ENCODE results near the gene CCNY. TPM values are rescaled to one million over a fixed set of nuclear protein-coding genes. Genes with fewer than 3 reads are reported as not detected.

CCNY gene
- total RNA-seq, 8 experiments from 2014 or later, result 24.8 to 57.1 (median 32.4) TPM

DNA sequence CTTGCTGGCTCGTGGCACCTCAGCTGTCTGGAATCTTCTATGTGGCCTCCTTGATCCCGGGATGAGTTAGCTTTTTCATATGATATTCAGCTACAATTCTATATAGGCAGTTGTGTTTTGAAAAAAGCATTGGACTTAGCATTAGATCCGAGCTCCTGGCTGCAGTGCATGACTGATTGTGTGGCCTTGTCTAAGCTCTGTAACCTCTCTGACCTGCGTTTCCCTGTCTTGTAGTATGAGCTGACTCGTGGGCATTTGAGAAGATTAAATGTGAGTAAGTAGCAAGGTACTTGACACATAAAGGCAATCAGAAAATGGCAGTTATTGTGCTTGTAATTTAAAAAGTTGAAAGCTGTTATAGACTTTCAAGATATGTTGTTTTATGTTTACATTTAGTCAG lies 85.9 kb downstream of the CCNY start:
- in situ Hi-C loops (cut with MboI; ENCODE audit: low pct_unique_long_range_greater_than_20kb in 2 of 9, low sequenced_read_pairs in 9 of 9, unreplicated experiment in 9 of 9), result no loop called here
- no peak overlapping the region for H3K27ac ChIP-seq
- H3K4me3 ChIP-seq, result no peak overlapping the region
- H3K4me1 ChIP-seq (replicated peaks in 1 of 2), result peaks cover 52 to 59% of the 10 kb centered on the region in 2 donors
- 17 to 61% (median 38%) methylated on average over 3 to 5 of the region's 5 CpGs for WGBS, 10 experiments
- peak in 5 of 8 experiments; percentile 36 to 86 (median 81) for ATAC-seq (replicated peaks in 6 of 8)

DNA sequence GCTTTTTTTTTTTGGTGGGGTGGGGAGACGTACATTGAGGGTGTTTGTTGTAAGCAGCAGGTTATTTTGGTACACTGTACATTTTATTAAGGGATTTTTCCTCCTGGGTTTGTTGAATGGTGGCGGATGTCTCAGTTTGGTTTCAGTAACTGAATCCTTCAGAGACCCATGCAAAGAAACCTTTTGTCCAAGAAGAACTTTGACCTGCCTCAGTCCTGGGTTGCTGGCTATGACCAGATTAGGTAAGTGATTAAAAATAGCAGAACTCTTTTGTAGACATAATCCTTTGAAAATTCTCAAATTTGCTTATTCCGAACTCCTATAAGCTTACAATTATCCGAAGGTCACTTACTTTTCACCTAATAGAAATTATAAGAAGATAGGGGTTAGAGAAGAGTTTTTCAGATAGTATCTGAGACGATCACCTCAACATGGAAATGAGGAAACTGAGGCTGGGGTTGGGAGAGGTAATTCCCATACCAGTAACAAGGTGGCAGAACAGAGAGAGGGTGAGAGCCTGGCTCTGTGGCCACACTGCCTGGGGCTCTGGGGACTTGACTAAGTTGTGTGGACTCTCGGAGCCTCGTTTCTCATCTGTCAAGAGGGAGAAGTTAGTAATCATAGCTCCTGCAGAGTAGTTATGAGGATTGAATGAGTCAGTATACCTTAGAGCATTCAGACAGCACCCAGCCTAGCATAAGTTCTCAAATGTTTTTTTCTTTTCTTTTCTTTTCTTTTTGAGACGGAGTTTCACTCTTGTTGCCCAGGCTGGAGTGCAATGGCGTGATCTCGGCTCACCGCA lies 87.4 kb downstream of the CCNY start:
- WGBS, 10 experiments, result 80 to 100% (median 97%) methylated on average over 1 to 7 of the region's 11 CpGs; no CpG with 5 or more reads in 1 of the 10 experiments
- peaks cover 63 to 65% of the 10 kb centered on the region in 2 donors for H3K4me1 ChIP-seq (replicated peaks in 1 of 2)
- H3K4me3 ChIP-seq, result no peak overlapping the region
- no peak for ATAC-seq (replicated peaks in 6 of 8)
- in situ Hi-C loops (cut with MboI; ENCODE audit: low pct_unique_long_range_greater_than_20kb in 2 of 9, low sequenced_read_pairs in 9 of 9, unreplicated experiment in 9 of 9), result no loop called here
- H3K27ac ChIP-seq, result no peak overlapping the region

DNA sequence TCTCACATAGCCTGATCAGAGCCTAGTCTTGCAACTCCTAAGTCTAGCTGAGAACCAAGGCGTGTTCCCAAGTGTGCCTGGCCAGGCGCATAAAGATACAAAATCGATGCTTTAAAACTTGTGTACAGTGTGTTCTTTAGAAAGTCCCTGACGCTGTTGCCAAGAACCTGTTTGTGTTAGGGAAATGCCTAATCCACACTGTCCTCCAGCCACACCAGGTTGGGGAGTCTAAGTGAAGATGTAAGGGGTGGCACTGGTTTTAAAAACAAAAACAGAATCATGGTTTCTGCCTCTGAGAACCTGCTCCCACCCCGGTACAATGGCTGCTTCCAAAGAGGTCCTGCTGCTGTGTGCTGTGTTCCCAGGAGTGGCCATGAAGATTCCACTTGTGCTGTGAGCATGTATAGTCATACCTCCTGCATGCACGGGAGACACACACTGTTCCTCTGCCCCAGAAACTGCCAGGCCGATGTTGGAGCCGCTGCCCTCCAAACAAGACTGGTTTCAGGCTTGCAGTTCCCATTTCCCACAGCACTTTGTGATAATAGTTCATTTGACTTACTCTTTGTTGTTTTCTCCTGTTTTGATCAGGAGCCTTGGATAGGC lies 88.5 kb downstream of the CCNY start:
- peaks cover 63 to 65% of the 10 kb centered on the region in 2 donors for H3K4me1 ChIP-seq (replicated peaks in 1 of 2)
- H3K4me3 ChIP-seq, result no peak overlapping the region
- in situ Hi-C loops (cut with MboI; ENCODE audit: low pct_unique_long_range_greater_than_20kb in 2 of 9, low sequenced_read_pairs in 9 of 9, unreplicated experiment in 9 of 9), result no loop called here
- ATAC-seq (replicated peaks in 6 of 8), result no peak
- 78 to 100% (median 100%) methylated on average over 1 to 6 of the region's 8 CpGs; no CpG with 5 or more reads in 3 of the 10 experiments for WGBS, 10 experiments
- H3K27ac ChIP-seq, result peak overlapping the region in 1 of 2 donors; percentile 52

DNA sequence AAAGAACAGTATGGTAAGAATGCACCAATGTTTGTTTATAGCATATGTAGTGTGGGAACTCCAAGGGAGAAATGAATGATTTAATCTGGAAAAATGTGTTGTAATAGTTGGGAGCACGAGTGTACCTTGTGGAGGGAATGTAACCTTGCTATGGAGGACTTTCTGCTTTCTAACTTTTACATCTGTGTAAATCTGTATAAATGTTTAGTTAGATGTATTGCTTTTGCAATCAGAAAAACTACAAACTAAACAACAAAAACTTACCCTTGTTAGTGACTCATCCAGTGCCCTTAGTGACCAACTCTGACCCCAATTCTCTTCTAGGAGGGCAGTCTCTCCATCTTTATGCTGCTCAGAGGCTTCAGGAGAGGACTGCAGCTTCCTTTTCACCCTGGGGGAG lies 89.3 kb downstream of the CCNY start:
- Histone ChIP-seq H3K4me3 (no peak overlapping the region), H3K4me1 (replicated peaks in 1 of 2) (peaks cover 63 to 65% of the 10 kb centered on the region in 2 donors), H3K27ac (peak overlapping the region; percentile 60 to 63)
- in situ Hi-C loops (cut with MboI; ENCODE audit: low pct_unique_long_range_greater_than_20kb in 2 of 9, low sequenced_read_pairs in 9 of 9, unreplicated experiment in 9 of 9), result no loop called here
- ATAC-seq (replicated peaks in 6 of 8), result no peak
- WGBS, 10 experiments, result 29 to 100% (median 82%) methylated on average over 1 of the region's 1 CpG; no CpG with 5 or more reads in 2 of the 10 experiments

DNA sequence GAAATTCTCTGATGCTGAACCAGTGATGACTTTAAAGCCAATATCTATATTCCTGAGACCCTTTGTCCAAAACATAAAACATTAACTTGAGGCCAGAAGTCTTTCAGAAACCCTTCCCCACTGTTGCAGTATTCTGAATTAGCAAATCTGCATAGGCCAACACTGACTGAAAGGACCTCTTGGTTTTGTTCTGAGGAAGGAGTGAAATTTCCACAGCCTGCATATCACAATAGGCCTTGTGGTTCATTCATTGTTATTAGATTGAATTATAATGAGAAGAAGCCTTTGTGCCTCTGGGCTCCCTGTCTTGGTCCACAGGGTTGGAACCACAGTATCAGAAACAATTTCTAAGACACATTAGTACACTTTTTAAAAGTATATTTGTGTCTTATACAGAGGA lies 90.3 kb downstream of the CCNY start:
- in situ Hi-C loops (cut with MboI; ENCODE audit: low pct_unique_long_range_greater_than_20kb in 2 of 9, low sequenced_read_pairs in 9 of 9, unreplicated experiment in 9 of 9), result no loop called here
- H3K4me1 ChIP-seq (replicated peaks in 1 of 2), result peaks cover 54 to 57% of the 10 kb centered on the region in 2 donors
- peak overlapping the region; percentile 65 to 76 for H3K27ac ChIP-seq
- no peak overlapping the region for H3K4me3 ChIP-seq
- ATAC-seq (replicated peaks in 6 of 8), result peak in 6 of 8 experiments; percentile 16 to 75 (median 64)

DNA sequence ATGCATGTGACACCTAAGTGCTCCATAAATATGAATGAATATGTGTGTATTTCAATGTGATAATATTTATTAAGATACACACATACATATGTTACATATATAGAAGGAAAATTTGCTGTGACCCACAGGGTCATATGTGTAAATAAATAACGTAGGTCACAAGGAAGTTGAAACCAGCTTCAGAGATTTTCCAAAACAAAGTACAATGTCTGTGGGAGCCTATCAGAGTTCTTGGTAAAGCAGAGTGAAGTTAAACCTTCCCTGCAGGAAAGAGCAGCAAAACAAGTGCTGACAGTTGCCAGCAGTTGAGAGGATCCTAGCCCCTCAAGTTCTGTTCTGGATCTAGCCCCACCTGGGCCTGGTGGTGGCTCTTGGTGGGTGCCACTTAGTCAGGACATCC lies 91.2 kb downstream of the CCNY start:
- peaks cover 45 to 50% of the 10 kb centered on the region in 2 donors for H3K4me1 ChIP-seq (replicated peaks in 1 of 2)
- H3K27ac ChIP-seq, result peak overlapping the region; percentile 65 to 76
- 75 to 100% (median 83%) methylated on average over 1 of the region's 1 CpG; no CpG with 5 or more reads in 5 of the 10 experiments for WGBS, 10 experiments
- H3K4me3 ChIP-seq, result no peak overlapping the region
- ATAC-seq (replicated peaks in 6 of 8), result peak in 1 of 8 experiments; percentile 16
- in situ Hi-C loops (cut with MboI; ENCODE audit: low pct_unique_long_range_greater_than_20kb in 2 of 9, low sequenced_read_pairs in 9 of 9, unreplicated experiment in 9 of 9), result no loop called here

DNA sequence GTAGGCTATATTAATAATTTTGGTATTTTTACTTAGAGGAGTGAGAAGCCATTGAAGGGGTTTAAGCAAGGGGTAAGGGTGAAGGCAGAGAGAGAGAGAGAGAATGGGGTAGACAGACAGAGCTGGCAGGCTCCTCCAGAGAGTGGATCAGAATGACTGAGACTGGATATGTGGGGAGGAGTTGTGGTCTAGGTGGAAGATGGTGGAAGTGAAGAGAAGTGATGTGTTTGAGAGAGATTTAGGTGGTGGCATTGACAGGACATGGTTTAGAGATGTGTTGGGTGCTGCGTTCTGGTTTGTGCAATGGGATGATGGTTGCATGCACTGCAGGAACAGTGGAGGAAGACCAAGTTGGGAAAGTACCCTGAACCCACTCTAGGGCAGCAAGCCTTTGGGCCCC lies 92.2 kb downstream of the CCNY start:
- no peak overlapping the region for H3K4me3 ChIP-seq
- in situ Hi-C loops (cut with MboI; ENCODE audit: low pct_unique_long_range_greater_than_20kb in 2 of 9, low sequenced_read_pairs in 9 of 9, unreplicated experiment in 9 of 9), result no loop called here
- H3K4me1 ChIP-seq (replicated peaks in 1 of 2), result peaks cover 41 to 45% of the 10 kb centered on the region in 2 donors
- WGBS, 10 experiments, result 100% methylated on average over 1 of the region's 1 CpG; no CpG with 5 or more reads in 7 of the 10 experiments
- no peak for ATAC-seq (replicated peaks in 6 of 8)
- H3K27ac ChIP-seq, result no peak overlapping the region

DNA sequence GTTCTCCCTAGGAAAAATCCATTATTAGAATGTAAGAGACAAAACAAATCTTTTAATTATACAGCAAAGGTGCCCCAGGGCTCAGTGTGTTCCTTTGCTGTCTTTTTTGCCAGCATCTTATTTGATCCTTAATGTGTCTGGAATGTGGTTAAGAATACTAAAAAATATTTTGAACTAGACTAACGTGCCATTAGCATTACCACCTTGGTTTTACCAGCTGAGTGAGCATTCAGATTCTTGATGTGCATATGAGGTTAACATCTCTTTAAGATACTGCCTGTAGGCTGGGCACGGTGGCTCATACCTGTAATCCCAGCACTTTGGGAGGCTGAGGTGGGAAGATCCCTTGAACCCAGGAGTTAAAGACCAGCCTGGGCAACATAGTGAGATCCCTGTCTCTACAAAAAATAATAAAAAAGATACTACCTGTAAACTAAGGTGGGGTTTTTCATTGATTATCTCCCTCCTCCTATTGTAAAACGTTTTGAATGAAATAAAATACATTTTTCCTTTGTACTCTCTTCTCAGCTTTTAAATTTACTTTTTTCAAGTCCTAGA lies 96.6 kb downstream of the CCNY start:
- peaks cover 13 to 19% of the 10 kb centered on the region in 2 donors for H3K4me1 ChIP-seq (replicated peaks in 1 of 2)
- H3K27ac ChIP-seq, result no peak overlapping the region
- H3K4me3 ChIP-seq, result no peak overlapping the region
- in situ Hi-C loops (cut with MboI; ENCODE audit: low pct_unique_long_range_greater_than_20kb in 2 of 9, low sequenced_read_pairs in 9 of 9, unreplicated experiment in 9 of 9), result no loop called here
- ATAC-seq (replicated peaks in 6 of 8), result no peak
- 52 to 100% (median 81%) methylated on average over 1 to 3 of the region's 3 CpGs for WGBS, 10 experiments

DNA sequence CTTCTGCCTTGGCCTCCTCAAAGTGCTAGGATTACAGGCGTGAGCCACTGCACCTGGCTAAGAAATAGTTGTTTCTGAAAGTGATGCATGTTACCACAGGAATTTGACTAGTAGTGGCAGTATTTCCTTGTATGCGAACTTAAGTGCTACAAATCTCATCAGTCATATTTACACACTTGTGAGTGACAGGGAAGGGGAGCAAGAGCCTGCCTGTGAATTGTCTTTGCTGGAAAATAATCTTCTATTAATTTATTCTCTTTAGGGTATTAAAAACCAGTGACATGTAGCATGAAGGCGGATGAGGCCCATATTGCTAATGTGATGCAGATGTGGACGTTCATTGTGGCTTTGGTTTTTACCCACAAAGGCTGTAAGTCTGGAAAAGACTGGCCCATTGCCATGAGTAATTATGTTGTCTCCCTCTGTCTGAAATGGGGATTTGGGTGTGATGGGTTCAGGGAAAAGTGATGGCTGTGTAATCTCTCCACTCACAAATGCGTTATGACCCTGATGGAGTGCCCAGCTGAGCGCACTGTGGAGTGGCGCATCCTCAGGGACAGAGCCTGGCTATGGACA lies 97.6 kb downstream of the CCNY start:
- ATAC-seq (replicated peaks in 6 of 8), result peak; percentile 50 to 70 (median 56)
- Histone ChIP-seq H3K27ac (no peak overlapping the region), H3K4me3 (no peak overlapping the region), H3K4me1 (replicated peaks in 1 of 2) (peaks cover 8 to 14% of the 10 kb centered on the region in 2 donors)
- WGBS, 10 experiments, result 40 to 96% (median 85%) methylated on average over 2 to 5 of the region's 7 CpGs
- in situ Hi-C loops (cut with MboI; ENCODE audit: low pct_unique_long_range_greater_than_20kb in 2 of 9, low sequenced_read_pairs in 9 of 9, unreplicated experiment in 9 of 9), result no loop called here

DNA sequence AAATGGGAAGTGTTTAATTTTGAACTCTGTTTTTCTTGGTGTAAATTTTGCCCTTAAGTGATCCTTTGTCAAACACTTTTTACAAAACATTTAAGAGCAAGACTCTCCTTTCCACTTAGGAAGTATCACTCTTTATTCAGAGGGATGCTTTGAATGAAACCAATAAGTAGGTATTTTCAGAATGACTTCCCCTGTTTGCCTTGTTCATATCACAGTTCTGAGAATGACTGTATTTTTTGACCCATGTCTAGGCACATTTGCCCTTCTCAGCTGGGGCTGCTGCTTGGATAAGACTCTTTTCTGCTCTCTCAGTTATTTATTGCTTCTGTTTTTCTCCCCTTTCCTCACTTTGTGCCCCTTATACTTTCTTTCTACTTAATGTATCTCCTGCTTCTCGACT lies 98.2 kb downstream of the CCNY start:
- 71 to 100% (median 100%) methylated on average over 1 of the region's 1 CpG; no CpG with 5 or more reads in 3 of the 10 experiments for WGBS, 10 experiments
- no peak for ATAC-seq (replicated peaks in 6 of 8)
- Histone ChIP-seq H3K4me3 (no peak overlapping the region), H3K4me1 (replicated peaks in 1 of 2) (peaks cover 8 to 14% of the 10 kb centered on the region in 2 donors), H3K27ac (no peak overlapping the region)
- in situ Hi-C loops (cut with MboI; ENCODE audit: low pct_unique_long_range_greater_than_20kb in 2 of 9, low sequenced_read_pairs in 9 of 9, unreplicated experiment in 9 of 9), result no loop called here

DNA sequence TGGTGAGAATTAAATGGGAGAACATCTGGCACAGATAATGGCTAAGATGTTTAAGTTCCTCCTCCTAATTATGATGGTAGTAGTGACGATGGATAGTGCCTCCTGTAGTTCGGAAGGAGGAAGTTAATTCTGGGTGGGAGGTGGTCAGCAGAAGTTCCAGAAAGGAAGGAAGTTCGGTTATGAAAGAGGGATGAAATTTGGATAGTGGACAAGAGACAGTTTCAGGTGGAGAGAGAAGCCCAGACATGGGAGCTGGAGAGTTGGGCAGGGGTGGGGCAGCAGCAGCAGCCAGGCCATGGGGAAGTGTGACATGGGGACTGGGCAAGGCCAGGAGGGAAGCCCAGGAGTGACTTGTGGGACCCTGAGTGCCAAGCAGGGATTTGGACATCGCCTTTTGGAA lies 99.5 kb downstream of the CCNY start:
- Histone ChIP-seq H3K27ac (no peak overlapping the region), H3K4me3 (no peak overlapping the region), H3K4me1 (replicated peaks in 1 of 2) (peaks cover 8 to 14% of the 10 kb centered on the region in 2 donors)
- ATAC-seq (replicated peaks in 6 of 8), result no peak
- 92 to 100% (median 100%) methylated on average over 1 to 4 of the region's 4 CpGs; no CpG with 5 or more reads in 5 of the 10 experiments for WGBS, 10 experiments
- in situ Hi-C loops (cut with MboI; ENCODE audit: low pct_unique_long_range_greater_than_20kb in 2 of 9, low sequenced_read_pairs in 9 of 9, unreplicated experiment in 9 of 9), result no loop called here

DNA sequence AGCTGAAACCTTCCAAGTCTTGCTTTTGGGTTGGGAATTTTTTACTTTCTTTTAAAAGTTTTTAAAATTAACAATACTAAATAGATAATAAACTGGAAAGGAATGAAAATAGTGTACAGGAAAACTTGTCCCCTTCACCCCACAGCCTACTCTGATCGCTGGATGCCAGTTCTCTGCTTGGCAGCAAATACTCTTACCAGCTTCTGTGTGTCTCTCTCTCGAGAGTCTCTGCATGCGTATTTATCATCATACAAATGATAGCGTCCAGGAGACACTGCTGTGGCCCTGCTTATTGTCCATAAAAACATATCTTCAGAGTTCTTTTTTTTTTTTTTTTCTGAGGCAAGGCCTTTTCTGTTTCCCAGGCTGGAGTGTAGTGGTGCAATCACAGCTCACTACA lies 101.5 kb downstream of the CCNY start:
- in situ Hi-C loops (cut with MboI; ENCODE audit: low pct_unique_long_range_greater_than_20kb in 2 of 9, low sequenced_read_pairs in 9 of 9, unreplicated experiment in 9 of 9), result no loop called here
- Histone ChIP-seq H3K4me1 (replicated peaks in 1 of 2) (peaks cover 8 to 9% of the 10 kb centered on the region in 2 donors), H3K27ac (no peak overlapping the region), H3K4me3 (no peak overlapping the region)
- no peak for ATAC-seq (replicated peaks in 6 of 8)
- 92 to 100% (median 96%) methylated on average over 1 to 4 of the region's 4 CpGs; no CpG with 5 or more reads in 2 of the 10 experiments for WGBS, 10 experiments

Data from motor neuron (in vitro differentiated cells).